WTC11 (cell line): ENCODE measurements around the gene STAB1. TPM values are rescaled to one million over a fixed set of nuclear protein-coding genes. Genes with fewer than 3 reads are reported as not detected.

Source experiments
- ATAC-seq: fragments of 200-7000 bp; cut with Tn5 transposase; 2 replicates; pipeline ENCODE4 v1.10.0; 2021; ENCODE audit warnings: mild to moderate bottlenecking, moderate library complexity
- CTCF ChIA-PET: fragments of 300-600 bp; sonication (Branson Sonifier 250); formaldehyde crosslinking; loops from one replicate; lab custom pipeline; 2021; ENCODE audit warnings: antibody characterized with exemption; lab: Charles Lee
- POLR2A ChIA-PET: fragments of 350-600 bp; sonication (Branson Sonifier 250); formaldehyde crosslinking; loops from one replicate; lab custom pipeline; 2021; ENCODE audit warnings: antibody characterized with exemption; lab: Charles Lee
- DNase-seq: peaks from one replicate; pipeline ENCODE4 v3.0.0; 2021; ENCODE audit warnings: low spot score
- H3K27ac Mint-ChIP-seq: 2 replicates; pipeline ENCODE4 v1.8.0; 2021; ENCODE audit warnings: mixed read lengths
- H3K27me3 Mint-ChIP-seq: 2 replicates; pipeline ENCODE4 v1.8.0; 2021; ENCODE audit warnings: low read depth, mild to moderate bottlenecking, moderate library complexity, mixed read lengths
- H3K36me3 Mint-ChIP-seq: 2 replicates; pipeline ENCODE4 v1.8.0; 2021; ENCODE audit warnings: mixed read lengths
- H3K4me1 Mint-ChIP-seq: 2 replicates; pipeline ENCODE4 v1.8.0; 2022; ENCODE audit warnings: mixed read lengths
- H3K4me3 Mint-ChIP-seq: 2 replicates; pipeline ENCODE4 v1.8.0; 2021; ENCODE audit warnings: mild to moderate bottlenecking, moderate library complexity, mixed read lengths
- H3K9me3 Mint-ChIP-seq: 2 replicates; pipeline ENCODE4 v1.8.0; 2021; ENCODE audit warnings: mixed read lengths
- ATF1 ChIP-seq: sonication (generic); formaldehyde crosslinking; IDR thresholded peaks from 2 replicates; pipeline ENCODE4 v1.8.1; 2023; ENCODE audit warnings: mild to moderate bottlenecking, moderate library complexity, missing genetic modification reagents
- ATF3 ChIP-seq: sonication (generic); formaldehyde crosslinking; conservative IDR thresholded peaks from 2 replicates; pipeline ENCODE4 v1.8.1; 2022; ENCODE audit warnings: mild to moderate bottlenecking, missing genetic modification reagents
- E2F4 ChIP-seq: sonication (generic); formaldehyde crosslinking; IDR thresholded peaks from 2 replicates; pipeline ENCODE4 v1.8.1; 2022; ENCODE audit warnings: low read depth, mild to moderate bottlenecking, moderate library complexity, missing genetic modification reagents, borderline replicate concordance
- ELF4 ChIP-seq: sonication (generic); formaldehyde crosslinking; IDR thresholded peaks from 2 replicates; pipeline ENCODE4 v1.8.1; 2022; ENCODE audit warnings: low read depth, mild to moderate bottlenecking, moderate library complexity, missing genetic modification reagents
- ESRRA ChIP-seq: sonication (generic); formaldehyde crosslinking; IDR thresholded peaks from 2 replicates; pipeline ENCODE4 v1.8.1; 2022; ENCODE audit warnings: mild to moderate bottlenecking, missing genetic modification reagents, borderline replicate concordance
- GABPB1 ChIP-seq: sonication (generic); formaldehyde crosslinking; IDR thresholded peaks from 2 replicates; pipeline ENCODE4 v1.8.1; 2023; ENCODE audit warnings: mild to moderate bottlenecking, missing genetic modification reagents
- IRF2 ChIP-seq: sonication (generic); formaldehyde crosslinking; IDR thresholded peaks from 2 replicates; pipeline ENCODE4 v1.8.0; 2022; ENCODE audit warnings: low read depth, missing genetic modification reagents, borderline replicate concordance
- JAZF1 ChIP-seq: fragments of 250-450 bp; sonication (Bioruptor Pico); IDR thresholded peaks from 2 replicates; pipeline ENCODE4 v1.9.0; 2021; ENCODE audit warnings: moderate library complexity, mild to moderate bottlenecking, inconsistent platforms
- MAX ChIP-seq: sonication (generic); formaldehyde crosslinking; IDR thresholded peaks from 2 replicates; pipeline ENCODE4 v1.8.0; 2022; ENCODE audit warnings: mild to moderate bottlenecking, missing genetic modification reagents
- NFE2L1 ChIP-seq: sonication (generic); formaldehyde crosslinking; IDR thresholded peaks from 2 replicates; pipeline ENCODE4 v1.8.1; 2023; ENCODE audit warnings: missing genetic modification reagents
- PRDM15 ChIP-seq: sonication (generic); formaldehyde crosslinking; IDR thresholded peaks from 2 replicates; pipeline ENCODE4 v1.8.0; 2022; ENCODE audit warnings: missing genetic modification reagents
- PRRX2 ChIP-seq: fragments of 250-450 bp; sonication (Bioruptor Pico); IDR thresholded peaks from 2 replicates; pipeline ENCODE4 v1.8.0; 2021; ENCODE audit warnings: mild to moderate bottlenecking
- RELA ChIP-seq: sonication (generic); formaldehyde crosslinking; IDR thresholded peaks from 2 replicates; pipeline ENCODE4 v1.8.1; 2022; ENCODE audit warnings: missing genetic modification reagents, mild to moderate bottlenecking, borderline replicate concordance
- RORB ChIP-seq: fragments of 250-450 bp; sonication (Bioruptor Pico); IDR thresholded peaks from 2 replicates; pipeline ENCODE4 v1.9.0; 2021; ENCODE audit warnings: mild to moderate bottlenecking
- SOX15 ChIP-seq: fragments of 250-450 bp; sonication (Bioruptor Pico); IDR thresholded peaks from 2 replicates; pipeline ENCODE4 v1.9.0; 2021; ENCODE audit warnings: mild to moderate bottlenecking
- TEAD4 ChIP-seq: sonication (generic); formaldehyde crosslinking; IDR thresholded peaks from 2 replicates; pipeline ENCODE4 v1.8.0; 2022; ENCODE audit warnings: mild to moderate bottlenecking, missing genetic modification reagents
- ZBTB21 ChIP-seq: sonication (generic); formaldehyde crosslinking; IDR thresholded peaks from 2 replicates; pipeline ENCODE4 v1.8.1; 2023; ENCODE audit warnings: mild to moderate bottlenecking, missing genetic modification reagents, borderline replicate concordance
- ZNF219 ChIP-seq: sonication (generic); formaldehyde crosslinking; IDR thresholded peaks from 2 replicates; pipeline ENCODE4 v1.8.0; 2023; ENCODE audit warnings: missing genetic modification reagents, mild to moderate bottlenecking, borderline replicate concordance
- ZNF317 ChIP-seq: sonication (generic); formaldehyde crosslinking; IDR thresholded peaks from 2 replicates; pipeline ENCODE4 v1.8.1; 2023; ENCODE audit warnings: low read depth, mild to moderate bottlenecking, moderate library complexity, missing genetic modification reagents, borderline replicate concordance
- ZNF512 ChIP-seq: sonication (generic); formaldehyde crosslinking; IDR thresholded peaks from 2 replicates; pipeline ENCODE4 v1.8.1; 2022; ENCODE audit warnings: missing genetic modification reagents, borderline replicate concordance
- ZNF532 ChIP-seq: fragments of 250-450 bp; sonication (Bioruptor Pico); IDR thresholded peaks from 2 replicates; pipeline ENCODE4 v1.9.0; 2021; ENCODE audit warnings: mild to moderate bottlenecking, borderline replicate concordance
- total RNA-seq: library from RNA; stranded (reverse); gene quantifications from 3 replicates; pipeline ENCODE4 v1.2.3, GENCODE V29; 2021
- TF ChIP-seq, protein P1 (sequence below): sonication (generic); formaldehyde crosslinking; IDR thresholded peaks from 2 replicates; pipeline ENCODE4 v1.8.0; 2022; ENCODE audit warnings: mild to moderate bottlenecking, missing genetic modification reagents

Gene STAB1
- total RNA-seq, 1 experiment from 2014 or later: 1.9 TPM

- TF ChIP-seq TEAD4 (no peak), SOX15 (no peak), NFE2L1 (CRISPR knock-in tag) (no peak), ESRRA (CRISPR knock-in tag) (no peak), RORB (CRISPR knock-in tag) (no peak), PRDM15 (CRISPR knock-in tag) (no peak), ELF4 (CRISPR knock-in tag) (no peak), ZNF317 (CRISPR knock-in tag) (no peak), PRRX2 (no peak), ZNF219 (CRISPR knock-in tag) (no peak), ATF1 (CRISPR knock-in tag) (no peak), MAX (CRISPR knock-in tag) (no peak), ZNF532 (CRISPR knock-in tag) (no peak)
- TF ChIP-seq, protein P1, sequence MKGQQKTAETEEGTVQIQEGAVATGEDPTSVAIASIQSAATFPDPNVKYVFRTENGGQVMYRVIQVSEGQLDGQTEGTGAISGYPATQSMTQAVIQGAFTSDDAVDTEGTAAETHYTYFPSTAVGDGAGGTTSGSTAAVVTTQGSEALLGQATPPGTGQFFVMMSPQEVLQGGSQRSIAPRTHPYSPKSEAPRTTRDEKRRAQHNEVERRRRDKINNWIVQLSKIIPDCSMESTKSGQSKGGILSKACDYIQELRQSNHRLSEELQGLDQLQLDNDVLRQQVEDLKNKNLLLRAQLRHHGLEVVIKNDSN (CRISPR knock-in tag): no peak
Measured at GRCh38 chr3:52494445-52494844, 693 bp upstream of the STAB1 start (continued).

- H3K4me1 Mint-ChIP-seq: no peaks in the 10 kb centered on the region
- no peak overlapping the region for H3K4me3 Mint-ChIP-seq
- POLR2A ChIA-PET: no interaction called here
- peaks cover 12% of the 10 kb centered on the region; the same call in 1 of the 2 replicates for H3K36me3 Mint-ChIP-seq
- CTCF ChIA-PET: interaction anchor here (1.4 to 2.5 kb wide), 4 partner anchors 14 to 276 kb away, joined by 3 to 9 read pairs (median 6); no protein-coding TSS in a partner anchor
- no peak for ATAC-seq
- H3K27ac Mint-ChIP-seq: no peak overlapping the region
- no peaks in the 10 kb centered on the region for H3K27me3 Mint-ChIP-seq
- DNase-seq: no peak
- H3K9me3 Mint-ChIP-seq: no peaks in the 10 kb centered on the region
- TF ChIP-seq ZBTB21 (CRISPR knock-in tag) (no peak), ATF3 (CRISPR knock-in tag) (no peak), JAZF1 (no peak), RELA (CRISPR knock-in tag) (no peak), ZNF512 (CRISPR knock-in tag) (no peak), E2F4 (no peak), IRF2 (no peak), GABPB1 (CRISPR knock-in tag) (no peak)
Measured at GRCh38 chr3:52495777-52496602, 852 bp downstream of the STAB1 start.
